ENCODE results near the gene R3HDM1.
"Not testable (repeated sequence)": the region's sequence is repeated elsewhere in the genome, so short reads cannot be mapped to it uniquely, and the experiment has no call there.

The R3HDM1 gene

DNA sequence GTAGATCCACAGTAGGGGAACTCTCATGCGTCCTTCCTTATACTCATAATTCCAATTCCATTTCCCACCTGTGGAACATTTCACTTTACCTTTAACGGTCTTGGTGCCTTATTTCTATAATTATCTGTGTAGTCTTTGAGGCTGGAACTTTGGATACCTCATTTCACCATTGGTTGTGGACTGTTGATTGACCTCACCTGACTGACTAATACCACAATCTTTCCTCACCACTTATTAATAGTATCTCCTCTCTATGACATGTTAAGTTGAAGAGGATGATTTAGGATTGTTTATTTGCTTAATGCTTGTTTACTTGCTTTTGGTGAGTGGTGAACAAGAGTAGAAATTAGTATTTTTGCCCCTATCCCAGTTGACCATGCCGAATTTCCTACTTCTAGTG lies 50.0 kb downstream of the R3HDM1 start:
- DNase-seq, result no peak

DNA sequence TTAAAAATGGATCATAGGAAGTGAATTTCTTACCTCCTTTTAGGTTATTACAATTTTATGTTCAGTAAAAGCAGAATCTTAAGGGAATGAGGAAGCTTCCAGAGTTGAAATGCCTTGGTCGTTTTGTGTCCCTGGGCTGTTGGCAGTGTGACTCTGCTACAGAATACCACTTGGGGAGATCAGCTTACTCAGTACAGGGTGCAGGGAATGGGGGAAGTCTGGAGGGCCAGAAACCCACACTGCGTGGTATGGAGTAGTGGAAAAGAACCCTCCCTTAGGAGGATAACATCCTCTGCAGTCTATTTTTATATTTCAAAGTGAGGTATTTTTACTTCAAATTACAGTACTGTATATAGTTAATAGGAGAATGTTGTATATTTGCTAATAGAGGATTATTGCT lies 51.1 kb downstream of the R3HDM1 start:
- no peak for DNase-seq

DNA sequence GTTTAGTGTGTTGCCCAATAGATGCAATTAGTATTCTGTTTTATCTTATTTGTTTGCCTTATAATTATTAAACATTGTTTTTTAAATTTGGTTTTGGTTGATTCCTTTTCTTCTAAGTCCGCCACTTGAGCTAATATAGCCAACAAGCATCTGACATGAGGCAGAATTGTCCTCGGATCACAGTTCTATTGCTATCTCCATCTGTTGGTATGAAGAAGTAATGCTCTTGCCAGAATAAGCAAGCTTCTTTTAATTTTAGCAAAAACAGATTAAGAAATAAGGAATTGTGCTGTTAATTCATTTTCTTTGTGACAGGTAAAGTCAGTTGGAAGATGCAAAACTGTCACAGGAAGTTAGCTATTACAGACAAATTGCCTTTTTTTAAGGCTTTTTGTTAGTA lies 54.3 kb downstream of the R3HDM1 start:
- DNase-seq, result no peak

DNA sequence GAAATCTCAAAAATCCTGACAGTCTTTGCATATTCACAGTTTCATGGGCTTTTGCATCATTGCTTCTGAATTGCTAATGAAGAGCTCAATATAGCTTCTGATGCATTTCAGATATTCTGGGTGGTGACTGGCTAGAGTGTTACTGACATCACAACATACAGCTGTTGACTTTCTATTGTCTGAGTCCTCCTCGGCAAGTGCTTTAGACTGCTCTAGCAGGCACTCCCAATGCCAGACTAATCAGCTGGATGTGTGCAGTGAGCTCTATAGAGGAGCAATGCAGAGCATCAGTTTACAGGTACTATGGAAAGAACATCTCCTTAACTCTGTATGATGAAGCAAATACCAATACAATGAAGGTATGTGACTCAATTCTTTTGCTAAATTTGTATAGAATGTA lies 54.9 kb downstream of the R3HDM1 start:
- DNase-seq, result no peak

DNA sequence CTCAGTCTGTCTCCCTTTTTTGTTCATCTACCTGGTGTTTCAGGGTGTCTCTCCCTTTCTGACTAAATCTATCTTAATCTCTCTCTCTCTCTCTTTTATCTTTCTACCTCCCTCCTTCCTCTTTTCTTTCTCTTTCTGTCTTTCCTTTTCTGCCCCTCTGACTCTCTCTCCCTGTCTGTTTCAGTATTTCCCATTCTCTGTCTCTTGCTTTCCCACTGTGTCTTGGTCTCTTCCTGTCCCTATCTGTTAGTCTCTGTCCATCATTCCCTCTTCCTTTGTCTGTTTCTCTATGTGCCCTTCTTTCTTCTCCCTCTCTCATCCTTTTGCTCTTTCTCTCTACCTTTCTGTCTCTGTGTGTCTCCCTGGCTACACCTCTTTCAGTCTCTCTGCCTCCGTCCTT lies 56.7 kb downstream of the R3HDM1 start:
- DNase-seq, result no peak

DNA sequence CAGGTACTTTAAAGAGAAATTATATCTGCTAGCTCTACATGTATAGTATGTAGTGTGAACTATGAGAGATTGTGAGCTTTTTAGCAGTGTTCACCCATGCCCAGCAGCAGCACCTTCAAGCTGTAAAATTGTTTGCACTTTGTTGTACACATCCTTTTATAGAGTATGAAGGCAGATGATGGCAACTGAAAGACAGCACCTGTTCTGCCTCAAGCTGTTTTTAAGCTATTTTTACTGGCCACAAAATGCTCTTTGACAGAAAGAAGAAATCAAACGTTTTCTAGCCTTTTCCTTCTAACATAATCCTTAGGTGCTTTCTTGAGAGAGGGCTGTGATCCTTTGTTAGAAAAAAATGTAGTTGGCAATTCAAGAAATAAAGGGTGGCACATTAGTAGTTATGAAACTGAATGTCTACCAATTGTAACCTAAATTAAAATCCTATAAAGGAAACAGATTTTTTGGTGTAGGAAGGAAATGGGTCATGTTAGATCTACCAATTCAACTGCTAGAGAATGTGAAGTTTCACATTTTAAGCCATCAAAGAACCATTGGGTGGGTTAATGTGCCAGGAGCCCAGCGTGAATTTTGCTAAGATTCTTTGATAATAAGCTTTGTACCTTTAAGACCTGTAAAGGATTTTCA lies 59.5 kb downstream of the R3HDM1 start:
- no peak for DNase-seq

DNA sequence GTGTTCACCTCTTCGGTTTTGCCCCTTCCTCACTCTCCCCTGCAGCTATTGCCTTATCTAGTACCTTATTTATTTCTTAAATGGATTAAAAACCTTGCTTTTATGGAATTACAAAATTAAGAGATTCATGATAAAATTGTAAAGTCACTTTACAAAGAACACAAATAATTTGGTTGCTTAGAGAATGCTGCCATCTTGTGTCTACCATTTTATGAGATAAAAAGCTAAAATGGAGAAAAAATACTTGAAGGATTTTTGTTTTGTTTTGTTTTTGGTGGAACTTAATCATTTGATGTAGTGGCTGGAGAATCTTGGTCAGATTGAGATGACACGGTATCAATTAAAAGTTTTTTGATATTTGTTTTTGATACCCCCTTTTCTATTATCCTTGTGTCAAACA lies 69.6 kb downstream of the R3HDM1 start:
- DNase-seq, result no peak

DNA sequence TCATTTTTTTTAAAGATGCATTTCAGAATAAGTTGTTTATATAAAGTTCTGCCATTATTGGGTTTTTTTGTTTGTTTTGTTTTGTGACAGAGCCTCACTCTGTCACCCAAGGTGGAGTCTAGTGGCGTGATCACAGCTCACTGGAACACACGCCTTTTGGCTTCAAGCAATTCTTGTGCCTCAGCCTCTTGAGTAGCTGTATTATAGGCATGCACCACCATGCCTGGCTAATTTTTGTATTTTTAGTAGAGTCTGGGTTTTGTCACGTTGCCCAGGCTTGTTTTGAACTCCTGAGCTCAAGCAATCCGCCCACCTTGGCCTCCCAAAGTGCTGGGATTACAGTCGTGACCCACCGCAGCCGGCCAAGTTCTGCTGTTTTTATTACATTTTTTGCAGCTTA lies 72.3 kb downstream of the R3HDM1 start:
- no peak for DNase-seq

DNA sequence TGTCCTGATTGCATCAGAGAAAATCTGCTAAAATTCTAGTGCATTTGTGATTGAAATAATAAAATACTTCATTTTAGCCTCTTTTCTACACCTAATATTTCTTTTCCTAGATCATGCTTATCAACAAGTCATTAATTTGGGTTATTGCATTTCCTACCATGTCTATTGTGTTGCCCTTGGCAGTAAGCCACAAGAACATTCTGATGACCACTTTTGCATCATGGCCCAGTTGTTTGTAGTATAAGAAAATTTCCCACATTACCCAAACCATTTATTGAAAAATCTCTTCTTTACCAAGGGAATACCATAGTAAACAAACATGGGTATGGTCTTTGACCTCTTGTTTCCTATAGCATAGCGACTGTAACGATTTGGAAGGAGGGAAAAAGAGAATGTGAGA lies 76.3 kb downstream of the R3HDM1 start:
- no peak for DNase-seq

DNA sequence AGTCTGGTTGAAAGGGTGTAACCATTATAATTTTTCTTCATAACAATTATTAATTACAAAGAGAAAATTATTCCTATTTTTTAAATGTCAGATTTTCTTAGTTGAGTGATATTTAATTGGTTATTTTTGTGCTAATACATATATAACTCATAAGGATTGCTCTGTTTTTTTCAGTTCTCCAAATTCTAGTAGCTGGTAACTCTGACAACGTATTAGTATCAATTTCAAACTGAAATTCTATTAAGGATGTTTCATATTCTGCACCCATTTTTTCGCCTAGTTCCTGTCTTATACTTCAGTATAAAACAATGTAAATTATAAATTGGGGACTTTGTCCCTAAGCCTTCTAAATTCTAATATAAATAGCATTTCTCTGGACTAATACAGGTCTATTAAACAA lies 81.0 kb downstream of the R3HDM1 start:
- DNase-seq, result no peak

DNA sequence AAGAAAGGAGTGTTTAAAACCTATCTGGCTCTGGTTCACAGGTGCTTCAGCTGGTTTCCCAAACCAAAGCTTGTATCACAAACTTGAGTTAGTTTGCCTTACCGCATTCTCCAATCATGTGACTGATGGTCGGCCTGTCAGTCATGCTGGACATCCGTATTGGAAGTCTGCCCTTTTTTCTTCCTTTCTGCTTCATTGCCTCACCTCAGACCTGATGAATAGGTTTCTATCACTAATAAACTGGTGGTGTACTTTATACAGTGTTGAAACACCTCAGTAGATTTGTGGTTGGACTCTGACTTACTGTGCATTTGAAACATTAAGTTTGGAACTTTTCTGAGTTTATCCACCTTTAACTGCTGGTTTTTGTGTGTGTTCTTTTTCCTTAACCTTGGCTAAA lies 84.1 kb downstream of the R3HDM1 start:
- DNase-seq, result no peak

DNA sequence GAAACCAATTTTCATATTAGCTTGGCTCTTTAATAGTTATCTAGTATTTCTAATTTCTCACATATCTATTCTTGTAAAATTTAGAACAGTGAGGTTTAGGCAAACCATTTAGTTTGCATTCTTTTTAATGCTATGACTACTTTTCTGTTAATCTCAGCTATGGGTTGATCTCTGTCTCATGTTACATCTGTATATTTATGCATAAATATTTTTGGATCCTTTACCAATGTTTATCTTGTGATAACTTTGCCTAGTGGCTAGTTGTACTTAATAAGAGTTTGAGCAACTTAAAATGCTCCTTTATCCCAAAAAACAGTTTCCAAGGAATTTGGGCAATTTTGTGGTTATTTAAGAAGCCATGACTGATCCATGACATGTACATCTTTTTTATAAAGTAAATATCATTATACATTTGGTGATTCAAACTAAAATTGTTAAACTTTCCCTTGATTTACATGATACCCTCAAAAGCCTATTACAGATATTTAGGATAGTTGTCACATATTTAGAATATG lies 86.3 kb downstream of the R3HDM1 start:
- DNase-seq, result no peak

DNA sequence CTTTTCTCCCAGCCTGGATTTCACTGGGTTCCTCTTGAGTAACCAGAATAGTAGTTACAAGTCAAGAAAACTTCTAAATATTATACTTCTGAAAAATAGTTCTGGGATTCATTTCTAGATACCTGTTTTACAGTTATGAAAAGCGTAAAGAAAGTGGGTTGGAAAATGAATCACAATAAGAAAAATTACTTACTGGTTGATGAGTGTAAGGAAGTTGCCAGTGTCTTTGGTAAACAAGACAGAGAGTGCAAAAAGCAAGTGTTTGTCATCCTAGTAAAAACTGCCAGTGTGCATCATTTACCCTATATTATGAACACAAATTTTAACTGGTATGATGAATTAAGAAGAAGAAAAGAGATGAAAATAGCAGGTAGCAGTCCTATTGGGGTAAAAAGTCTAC lies 88.9 kb downstream of the R3HDM1 start:
- no peak for DNase-seq

DNA sequence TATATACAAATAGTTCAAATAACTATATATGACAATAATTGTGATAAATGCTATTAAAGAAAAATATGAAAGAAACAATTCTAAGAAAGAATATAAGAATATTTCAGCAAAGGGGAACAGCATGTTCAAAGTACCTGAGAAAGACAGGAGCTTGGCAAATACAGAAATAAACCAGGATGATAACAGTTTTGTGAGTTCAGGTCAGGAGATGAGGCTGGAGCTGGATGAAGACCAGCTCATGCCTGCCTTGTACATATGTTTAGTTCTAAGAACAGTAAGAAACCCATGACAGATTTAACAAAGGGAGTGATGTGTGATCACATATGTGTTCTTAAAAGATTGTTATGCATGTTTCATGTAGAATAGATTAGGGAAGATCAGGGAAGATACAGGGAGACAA lies 98.2 kb downstream of the R3HDM1 start:
- no peak for DNase-seq

DNA sequence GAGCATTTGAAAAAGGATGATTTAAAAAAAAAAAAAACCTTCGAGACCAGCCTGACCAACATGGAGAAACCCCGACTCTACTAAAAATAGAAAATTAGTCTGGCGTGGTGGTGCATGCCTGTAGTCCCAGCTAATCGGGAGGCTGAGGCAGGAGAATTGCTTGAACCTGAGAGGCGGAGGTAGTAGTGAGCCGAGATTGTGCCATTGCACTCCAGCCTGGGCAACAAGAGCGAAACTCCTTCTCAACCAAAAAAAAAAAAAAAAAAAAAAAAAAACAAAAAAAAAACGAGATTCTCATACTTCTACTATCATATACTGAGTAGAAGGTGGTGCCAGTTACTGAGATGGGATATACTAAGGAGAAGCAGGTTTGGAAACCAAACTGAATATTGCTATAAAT lies 98.8 kb downstream of the R3HDM1 start:
- not testable (repeated sequence) for DNase-seq

DNA sequence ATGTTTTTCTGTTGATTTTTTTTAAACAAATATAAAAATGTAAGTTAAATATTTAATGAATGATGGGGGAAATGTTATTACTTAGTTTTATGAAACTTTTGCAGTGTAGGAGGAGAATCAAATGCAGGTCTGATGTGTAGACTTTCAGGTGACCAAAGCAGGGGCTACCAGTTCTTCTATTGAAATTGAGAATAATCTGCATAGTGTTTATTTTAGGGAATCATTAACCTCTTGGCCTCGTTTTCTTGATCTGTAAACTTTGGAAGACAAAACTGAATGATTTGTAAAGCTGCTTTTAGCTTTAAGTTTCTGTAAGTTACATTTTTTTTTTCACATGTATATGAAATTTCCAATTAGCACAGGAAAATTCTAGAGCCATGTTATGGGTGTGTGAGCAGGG lies 99.2 kb downstream of the R3HDM1 start:
- DNase-seq, result no peak

DNA sequence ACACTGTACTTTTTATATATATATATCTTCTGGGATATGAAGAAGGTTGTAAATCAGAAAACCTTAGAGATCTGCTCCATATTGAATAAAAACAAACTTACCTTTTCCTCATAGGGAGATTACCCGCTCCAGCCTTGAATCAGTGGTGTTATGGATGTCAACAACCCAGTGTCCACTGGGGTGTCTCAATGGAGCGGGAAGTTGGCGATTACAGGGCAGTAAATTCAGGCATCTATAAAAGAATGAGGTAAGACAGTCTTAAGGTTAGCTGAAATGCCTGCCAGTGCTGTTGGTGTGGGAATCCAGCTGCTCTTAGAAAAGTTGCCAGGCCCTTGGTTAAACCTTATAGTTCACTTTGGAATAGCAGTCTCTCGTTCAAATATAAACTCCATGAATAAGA lies 102.3 kb downstream of the R3HDM1 start:
- DNase-seq, result no peak

DNA sequence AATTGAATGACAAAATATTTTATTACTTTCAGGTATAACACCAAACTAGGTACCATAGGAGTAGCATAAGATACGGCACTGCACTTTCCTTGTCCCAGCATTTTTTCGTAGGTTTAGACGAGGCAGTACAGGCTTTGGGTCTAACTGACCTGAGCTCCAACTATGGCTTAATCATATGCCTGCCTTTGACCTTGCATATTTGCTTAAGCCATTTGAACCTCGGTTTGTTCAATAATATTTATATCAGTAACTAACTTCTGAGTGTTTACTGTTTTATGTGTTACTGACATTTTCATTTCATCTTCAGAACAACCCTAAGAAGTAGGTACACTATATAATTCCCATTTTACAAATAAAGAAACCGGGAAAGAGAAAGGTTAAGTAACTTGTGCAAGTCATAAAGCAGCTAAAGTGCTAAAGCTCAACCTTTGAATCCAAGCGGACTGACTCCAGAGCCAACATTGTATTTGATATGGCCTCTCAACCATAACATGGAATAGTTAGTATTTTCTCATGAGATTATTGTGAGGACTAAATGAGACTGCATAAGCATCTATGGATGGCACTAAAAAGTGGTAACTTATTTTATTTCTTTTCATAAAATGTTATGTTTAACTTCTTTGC lies 104.0 kb downstream of the R3HDM1 start:
- DNase-seq, result no peak

DNA sequence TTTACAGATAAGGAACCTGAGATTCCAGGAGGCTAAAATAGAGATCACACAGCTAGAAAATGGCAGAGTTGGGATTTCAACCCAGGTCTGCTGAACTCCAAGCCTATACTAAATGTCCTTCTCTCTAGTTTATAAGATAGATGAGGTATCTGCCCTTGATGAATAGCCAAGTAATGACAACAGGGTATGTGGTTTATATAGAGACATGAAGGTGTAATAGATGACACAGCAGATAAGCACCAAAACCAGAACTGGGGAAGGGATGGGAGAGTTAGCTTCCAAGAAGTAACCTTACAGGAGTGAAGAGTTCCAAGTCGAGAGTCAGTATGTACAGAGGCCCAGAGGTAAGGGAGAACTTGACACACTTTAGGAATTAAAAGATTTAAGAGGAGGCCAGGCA lies 105.7 kb downstream of the R3HDM1 start:
- no peak for DNase-seq

DNA sequence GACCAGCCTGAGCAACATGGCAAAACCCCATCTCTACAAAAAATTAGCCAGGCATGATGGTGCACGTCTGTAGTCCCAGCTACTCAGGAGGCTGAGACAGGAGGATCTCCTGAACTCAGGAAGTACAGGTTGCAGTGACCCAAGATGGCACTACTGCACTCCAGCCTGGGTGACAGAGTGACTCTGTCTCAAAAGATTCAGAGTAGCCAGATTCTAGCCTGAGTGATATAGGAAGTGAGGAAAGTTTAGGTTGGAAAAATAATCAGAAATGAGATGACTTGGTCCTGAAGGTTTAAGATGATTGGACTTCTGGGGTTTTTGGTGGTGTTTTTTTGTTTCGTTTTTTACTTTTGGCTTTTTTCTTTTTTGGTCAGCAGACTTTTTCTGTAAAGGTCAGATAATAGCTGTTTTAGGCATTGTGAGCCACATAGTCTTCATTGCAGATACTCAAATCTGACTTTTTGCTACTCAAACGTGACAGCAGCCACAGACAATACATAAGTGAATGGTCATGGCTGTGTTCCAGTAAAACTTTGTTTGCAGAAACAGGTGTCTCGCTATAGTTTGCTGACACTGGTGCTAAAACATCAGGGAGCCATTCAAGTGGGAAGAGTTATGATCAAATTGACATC lies 106.3 kb downstream of the R3HDM1 start:
- DNase-seq, result no peak

DNA sequence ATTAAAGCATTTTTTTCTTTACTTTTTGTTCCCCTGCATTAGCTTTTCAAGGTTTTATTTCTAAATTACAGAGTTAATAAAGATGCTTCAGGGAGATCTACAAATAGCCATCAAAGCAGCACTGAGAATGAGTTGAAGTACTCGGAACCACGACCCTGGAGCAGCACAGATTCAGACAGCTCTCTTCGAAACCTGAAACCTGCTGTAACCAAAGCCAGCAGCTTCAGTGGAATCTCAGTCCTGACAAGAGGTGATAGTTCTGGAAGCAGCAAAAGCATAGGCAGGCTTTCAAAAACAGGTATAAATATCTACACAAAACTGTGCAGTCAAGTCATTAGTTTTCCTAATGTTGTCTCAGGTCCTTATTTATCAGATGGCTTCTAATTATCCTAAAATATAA lies 107.5 kb downstream of the R3HDM1 start:
- DNase-seq, result no peak

DNA sequence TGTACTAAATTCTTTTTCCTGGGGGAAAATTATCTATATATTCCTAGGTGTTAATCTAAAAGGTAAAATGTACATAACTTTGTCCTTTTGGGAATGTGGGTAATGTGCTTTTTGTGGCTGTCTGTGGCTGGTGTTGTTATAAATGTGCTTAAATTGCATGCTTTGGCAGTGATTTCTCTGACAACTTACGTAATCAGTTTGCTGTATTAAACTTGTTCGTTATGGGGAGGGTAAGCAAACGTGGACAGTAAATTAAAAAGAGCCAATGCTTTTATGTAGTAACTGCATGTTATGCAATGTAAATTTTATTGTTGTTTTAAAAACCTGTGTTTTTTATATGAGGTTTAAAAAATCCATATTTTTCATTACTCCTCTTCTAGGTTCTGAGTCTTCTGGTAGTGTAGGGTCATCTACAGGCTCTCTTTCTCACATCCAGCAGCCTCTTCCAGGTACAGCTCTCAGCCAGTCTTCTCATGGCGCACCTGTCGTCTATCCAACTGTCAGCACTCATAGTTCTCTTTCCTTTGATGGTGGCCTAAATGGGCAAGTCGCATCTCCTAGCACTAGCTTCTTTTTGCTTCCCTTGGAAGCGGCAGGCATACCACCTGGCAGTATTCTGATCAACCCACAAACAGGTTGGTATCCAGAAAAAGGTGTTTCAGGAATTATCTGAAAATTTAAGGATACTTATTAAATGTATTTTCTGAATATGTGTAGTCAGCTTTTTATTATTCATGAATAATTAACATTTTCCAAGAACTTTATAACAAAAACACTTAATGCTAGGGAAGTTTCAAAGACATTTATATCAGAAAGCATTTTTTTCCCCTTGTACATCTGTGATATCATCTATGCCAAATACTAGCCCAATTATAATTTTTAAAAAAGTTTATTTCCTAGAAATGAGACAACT lies 110.1 kb downstream of the R3HDM1 start:
- no peak for DNase-seq

DNA sequence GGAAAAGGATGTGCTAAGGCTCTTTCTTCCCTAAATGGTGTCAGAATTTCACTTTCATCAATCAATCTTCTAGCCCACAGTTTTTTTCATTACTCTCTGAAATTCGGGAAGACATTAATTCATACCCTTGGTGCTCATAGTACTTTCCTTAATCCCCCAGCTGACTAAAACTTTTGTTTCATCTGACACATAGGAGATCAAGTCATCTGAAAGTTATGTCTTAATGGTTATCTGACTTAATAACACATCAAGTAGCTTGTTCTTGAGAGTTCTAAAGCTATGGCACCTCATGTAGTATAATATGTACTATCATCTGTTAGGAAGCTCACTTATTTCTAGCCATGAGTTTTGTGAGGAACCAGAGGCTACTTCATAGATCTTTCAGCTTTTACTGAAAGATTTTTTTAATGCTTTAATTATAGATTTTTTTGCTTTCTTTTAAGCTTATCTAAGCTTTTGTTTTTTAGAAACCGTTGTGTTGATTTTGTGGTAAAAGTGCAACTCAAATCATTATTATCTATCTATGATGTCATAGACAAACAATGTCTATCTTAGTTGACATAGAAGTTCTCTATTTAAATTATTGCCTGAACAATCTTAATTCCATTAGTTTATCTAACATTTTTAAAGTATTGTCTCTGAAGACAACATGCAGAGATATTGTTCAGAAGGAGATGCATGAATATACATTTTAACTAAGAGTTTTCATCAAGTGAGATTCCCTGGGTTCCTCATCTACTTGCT lies 116.7 kb downstream of the R3HDM1 start:
- no peak for DNase-seq
